NOMO-1 treated with DMSO at 0.1 percent for 48 hours (cell line): ENCODE data around the gene GPC4.

ENCODE experiments used
- DNase-seq: peaks from one replicate; lab custom pipeline; 2025; ENCODE audit not compliant: unreplicated experiment; lab: John Stamatoyannopoulos, UW

Gene GPC4

DNA sequence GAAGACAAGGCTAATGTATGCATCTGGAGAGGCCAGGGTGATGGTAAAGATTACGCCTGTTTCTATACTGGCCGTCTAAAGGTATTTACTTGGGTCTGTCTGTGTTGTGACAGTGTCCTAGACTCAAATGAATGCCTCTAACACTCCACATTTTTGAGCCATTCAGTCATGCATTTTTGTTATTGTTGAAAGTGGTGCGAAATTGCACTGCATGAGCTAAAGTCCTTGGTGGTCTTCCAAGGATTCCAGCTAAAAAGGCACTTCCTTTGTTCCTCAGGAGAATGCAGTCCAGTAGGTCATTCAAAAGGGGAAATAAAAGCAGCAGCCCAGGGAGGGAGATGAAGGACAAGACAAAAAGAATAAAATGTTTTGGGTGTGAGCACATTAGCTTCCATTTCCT, 3.0 kb downstream of the GPC4 start:
- DNase-seq: no peak

GRCh38 chrX:133410550-133410949, 4.7 kb downstream of the GPC4 start:
- no peak for DNase-seq

DNA sequence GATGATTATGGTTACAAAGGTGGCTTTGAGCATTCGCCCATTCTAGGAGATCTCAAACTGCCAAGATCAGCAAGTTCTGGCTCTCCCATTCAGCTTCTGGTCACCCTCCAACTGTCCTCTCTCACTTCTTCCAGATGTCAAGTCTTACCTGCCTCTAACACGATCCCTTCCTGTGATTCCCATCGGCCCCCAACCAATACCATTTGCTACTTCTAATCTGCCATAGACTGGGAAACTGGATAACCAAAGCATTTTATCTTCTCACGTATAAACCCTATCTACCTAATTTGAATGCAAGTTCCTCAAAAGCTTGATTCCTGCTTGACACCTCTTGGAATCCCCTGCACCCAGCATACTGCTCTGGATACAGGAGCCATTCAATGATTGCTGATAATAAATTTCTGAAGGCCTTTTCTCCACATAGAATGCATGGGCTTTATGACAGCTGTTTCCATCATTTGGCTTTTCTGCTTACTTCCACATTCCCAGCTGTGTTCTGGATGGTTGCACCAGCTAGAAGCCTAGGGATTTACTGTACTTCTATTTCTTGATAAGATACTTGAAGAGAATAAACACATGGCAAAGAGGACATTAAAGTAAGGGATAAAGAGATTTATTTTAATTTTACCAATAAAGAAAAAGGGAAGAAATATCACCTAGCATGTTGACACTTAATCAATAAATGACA, 9.6 kb downstream of the GPC4 start:
- no peak for DNase-seq

DNA sequence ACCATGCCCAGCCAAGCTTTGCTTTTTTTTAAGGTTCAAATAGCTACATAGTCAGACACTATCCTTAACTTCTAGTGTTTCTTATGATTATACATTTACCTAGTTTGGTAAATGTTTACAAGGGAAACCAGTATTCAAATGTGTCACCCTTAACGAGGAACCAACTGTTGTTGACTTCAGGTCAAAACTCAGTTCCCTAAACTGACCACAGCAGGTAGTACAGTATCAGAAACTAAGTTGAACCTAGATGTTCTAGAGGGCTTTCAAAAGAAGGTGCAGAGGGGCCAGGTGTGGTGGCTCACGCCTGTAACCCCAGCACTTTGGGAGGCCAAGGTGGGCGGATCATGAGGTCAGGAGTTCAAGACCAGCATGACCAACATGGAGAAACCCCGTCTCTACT, 11.3 kb downstream of the GPC4 start:
- no peak for DNase-seq

DNA sequence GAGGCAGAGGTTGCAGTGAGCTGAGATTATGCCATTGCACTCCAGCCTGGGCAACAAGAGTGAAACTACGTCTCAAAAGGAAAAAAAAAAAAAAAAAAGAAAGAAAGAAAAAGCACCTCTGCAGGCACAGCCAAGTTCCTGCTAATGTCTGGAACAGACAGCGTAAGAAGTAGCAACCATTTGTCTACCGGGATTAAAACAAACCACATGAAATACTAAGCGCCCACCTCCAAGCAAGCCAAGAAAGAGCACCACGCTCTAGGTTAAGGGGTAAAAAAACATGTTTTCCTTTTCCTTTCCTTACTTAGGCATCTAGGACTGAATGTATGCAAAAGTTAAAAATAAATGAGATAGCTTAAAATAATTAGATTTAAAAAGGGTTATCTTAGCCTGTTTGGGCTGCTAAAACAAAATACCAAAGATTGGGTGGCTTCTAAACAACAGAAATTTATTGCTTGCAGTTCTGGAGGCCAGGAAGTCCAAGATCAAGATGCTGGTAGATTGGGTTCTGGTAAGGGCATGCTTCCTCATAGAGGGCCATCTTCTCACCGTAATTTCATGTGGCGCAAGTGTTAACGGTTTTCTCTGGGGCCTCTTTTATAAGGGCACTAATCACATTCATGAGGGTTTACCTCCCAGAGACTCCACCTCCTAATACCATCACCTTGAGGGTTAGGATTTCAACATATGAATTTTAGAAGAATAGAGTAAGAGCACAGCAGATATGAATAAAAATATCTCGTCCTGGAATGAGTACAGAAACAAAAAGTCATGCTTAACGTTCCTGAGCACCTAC, 12.3 kb downstream of the GPC4 start:
- peak; percentile 43 for DNase-seq

- no peak for DNase-seq
Measured at GRCh38 chrX:133402042-133402453, 13.2 kb downstream of the GPC4 start.

- DNase-seq: no peak
Measured at GRCh38 chrX:133401536-133401935, 13.8 kb downstream of the GPC4 start.

- no peak for DNase-seq
Measured at GRCh38 chrX:133399411-133399810, 15.9 kb downstream of the GPC4 start.

- no peak for DNase-seq
Measured at GRCh38 chrX:133394765-133395164, 20.5 kb downstream of the GPC4 start.

DNA sequence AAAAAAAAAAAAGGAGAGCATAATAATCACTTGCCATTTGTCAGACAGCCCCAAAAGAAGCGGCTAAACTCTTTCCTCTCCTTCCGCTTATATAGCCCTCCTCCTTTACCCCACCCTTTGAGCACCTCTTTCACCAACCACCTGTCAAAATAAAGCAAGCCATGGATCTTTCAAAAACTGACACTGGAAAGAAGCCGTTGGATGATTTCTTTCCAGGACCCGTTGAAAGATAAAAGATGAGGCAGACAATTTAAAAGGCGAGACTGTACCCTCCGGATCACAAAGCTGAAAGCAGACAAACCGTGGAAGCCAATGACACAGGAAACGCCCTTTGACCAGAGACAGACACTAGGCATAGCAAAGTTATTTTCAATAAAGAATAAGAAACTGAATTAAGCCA, 22.6 kb downstream of the GPC4 start:
- no peak for DNase-seq

- no peak for DNase-seq
Measured at GRCh38 chrX:133391111-133391510, 24.2 kb downstream of the GPC4 start.

DNA sequence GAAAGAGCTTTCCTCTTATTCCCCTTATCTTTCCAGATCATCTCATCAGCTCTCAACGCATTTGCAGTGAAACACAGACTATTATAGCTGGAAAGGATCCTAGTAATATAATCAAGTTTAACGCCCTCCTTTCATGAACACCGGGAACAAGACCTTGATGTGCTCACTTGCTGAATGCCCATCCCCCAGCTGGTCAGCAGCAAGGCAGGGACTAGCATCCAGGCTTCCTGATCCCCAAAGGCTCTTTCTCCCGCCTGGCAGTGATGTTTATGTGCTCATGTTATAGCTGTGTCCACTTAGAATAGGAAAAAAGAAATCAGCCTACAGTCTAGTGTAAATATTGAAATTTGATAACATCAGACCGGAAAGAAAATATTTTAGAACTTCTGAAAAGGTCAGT, 24.6 kb downstream of the GPC4 start:
- no peak for DNase-seq

- no peak for DNase-seq
Measured at GRCh38 chrX:133389975-133390374, 25.3 kb downstream of the GPC4 start.

DNA sequence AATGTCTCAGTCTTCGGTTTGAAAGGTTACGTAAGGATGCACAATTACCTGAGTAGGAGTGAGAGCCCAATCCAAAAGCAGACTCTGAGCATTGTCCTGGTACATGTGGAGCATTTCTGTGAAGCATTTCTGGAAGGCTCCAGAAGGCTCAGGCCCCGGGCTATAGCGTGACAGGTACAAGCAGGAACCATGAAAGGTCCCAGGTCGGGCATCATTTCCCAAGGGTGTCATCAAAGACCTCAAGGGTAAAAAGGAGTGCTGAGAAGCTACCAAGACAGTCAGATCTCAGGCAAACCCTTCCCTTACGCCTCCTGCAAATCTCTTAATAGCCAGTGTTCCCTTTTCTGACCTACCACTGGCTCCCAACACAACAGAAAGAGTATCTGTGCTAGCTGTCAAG, 30.8 kb downstream of the GPC4 start:
- DNase-seq: no peak

- peak; percentile 10 for DNase-seq
Measured at GRCh38 chrX:133380711-133381619, 34.3 kb downstream of the GPC4 start.

- no peak for DNase-seq
Measured at GRCh38 chrX:133376422-133376821, 38.9 kb downstream of the GPC4 start.

- DNase-seq: no peak
Measured at GRCh38 chrX:133375615-133376340, 39.5 kb downstream of the GPC4 start.

DNA sequence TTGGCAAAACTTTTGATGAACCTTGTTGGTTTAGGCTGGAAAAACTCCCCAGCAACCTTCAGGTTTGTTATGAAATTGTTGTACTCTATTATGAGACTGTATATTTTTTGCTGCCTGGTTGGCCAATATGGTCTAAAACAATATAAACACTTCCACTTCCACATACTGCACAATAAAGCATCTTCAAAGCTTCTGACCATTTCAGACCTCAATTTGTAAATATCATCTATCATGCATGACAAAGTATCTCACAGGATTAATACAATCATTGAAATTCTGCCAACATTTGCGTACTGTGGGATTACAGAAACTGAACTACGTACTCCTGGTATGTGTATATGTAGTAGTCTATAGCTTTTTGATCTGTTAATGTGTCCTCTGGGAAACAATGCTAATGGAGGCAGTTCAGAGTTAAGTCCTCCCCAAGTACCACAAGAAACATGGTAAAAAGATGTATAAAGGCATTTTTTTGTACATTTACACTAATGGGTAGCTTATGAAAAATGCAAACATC, 40.4 kb downstream of the GPC4 start:
- DNase-seq: peak; percentile 23

GRCh38 chrX:133373386-133374079, 41.8 kb downstream of the GPC4 start:
- peak; percentile 59 for DNase-seq

DNA sequence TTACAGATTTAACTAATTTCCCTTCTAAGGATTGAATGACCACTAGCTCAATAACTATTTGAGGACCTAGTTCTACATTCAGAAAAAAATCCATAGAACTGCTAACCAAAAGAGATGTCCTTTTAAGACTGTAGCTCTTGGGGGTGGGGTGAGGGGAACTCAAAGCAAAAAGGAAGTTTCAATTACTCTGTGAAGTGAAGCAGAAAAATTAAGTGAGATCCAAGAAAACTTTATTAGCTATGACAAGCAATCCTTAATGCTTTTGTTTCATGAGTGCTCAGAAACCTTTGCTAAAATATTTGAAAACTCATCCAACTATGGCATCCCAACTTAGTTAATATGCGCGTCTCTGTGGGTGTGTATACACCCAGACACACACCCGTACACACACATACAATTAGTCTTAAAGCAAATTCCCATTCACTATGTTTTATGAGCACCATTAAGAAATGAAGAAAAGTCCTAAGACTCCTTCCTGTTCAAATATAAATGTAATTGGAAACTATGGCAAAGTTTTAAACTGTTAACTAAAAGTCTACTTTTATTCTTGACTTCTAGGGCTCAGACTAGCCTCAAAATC, 44.5 kb downstream of the GPC4 start:
- no peak for DNase-seq
